HEK293T (cell line): ENCODE measurements around the gene RFX1.

Source experiments
- CTCF ChIA-PET: fragments of 350-600 bp; formaldehyde crosslinking; extraction: SDS; loops from one replicate; lab custom pipeline; 2021; ENCODE audit warnings: antibody characterized with exemption, inconsistent platforms; lab: Yijun Ruan, JAX
- POLR2A ChIA-PET: fragments of 350-600 bp; formaldehyde crosslinking; extraction: SDS; loops from one replicate; lab custom pipeline; 2020; ENCODE audit warnings: antibody characterized with exemption, inconsistent platforms; lab: Yijun Ruan, JAX
- DNase-seq: peaks from one replicate; pipeline ENCODE4 v3.0.0; 2012; ENCODE audit warnings: mixed read lengths; ENCODE audit errors: extremely low spot score
- ARNT ChIP-seq: fragments of 450-650 bp; IDR thresholded peaks from 2 replicates; pipeline ENCODE4 v1.6.1; 2017; ENCODE audit warnings: mild to moderate bottlenecking
- BHLHE40 ChIP-seq: fragments of 450-650 bp; IDR thresholded peaks from 2 replicates; pipeline ENCODE4 v1.6.1; 2016; ENCODE audit warnings: mild to moderate bottlenecking, moderate library complexity, borderline replicate concordance
- CTBP1 ChIP-seq: fragments of 450-650 bp; IDR thresholded peaks from 2 replicates; pipeline ENCODE4 v1.6.1; 2016; ENCODE audit warnings: borderline replicate concordance
- ELF4 ChIP-seq: fragments of 450-650 bp; IDR thresholded peaks from 2 replicates; pipeline ENCODE4 v1.6.1; 2017; ENCODE audit warnings: antibody characterized with exemption
- FOXA1 ChIP-seq: fragments of 450-650 bp; IDR thresholded peaks from 2 replicates; pipeline ENCODE4 v1.6.1; 2016; ENCODE audit warnings: mild to moderate bottlenecking
- FOXK2 ChIP-seq: fragments of 450-650 bp; IDR thresholded peaks from 2 replicates; pipeline ENCODE4 v1.6.1; 2016; ENCODE audit warnings: mild to moderate bottlenecking
- FOXM1 ChIP-seq: fragments of 450-650 bp; IDR thresholded peaks from 2 replicates; pipeline ENCODE4 v1.6.1; 2017; ENCODE audit warnings: mild to moderate bottlenecking, borderline replicate concordance
- HDGF ChIP-seq: fragments of 450-650 bp; IDR thresholded peaks from 2 replicates; pipeline ENCODE4 v1.6.1; 2017; ENCODE audit warnings: antibody characterized with exemption, borderline replicate concordance
- L3MBTL2 ChIP-seq: fragments of 450-650 bp; conservative IDR thresholded peaks from 2 replicates; pipeline ENCODE4 v1.6.1; 2016; ENCODE audit warnings: mild to moderate bottlenecking
- LEF1 ChIP-seq: fragments of 450-650 bp; IDR thresholded peaks from 2 replicates; pipeline ENCODE4 v1.6.1; 2017; ENCODE audit warnings: mild to moderate bottlenecking, borderline replicate concordance
- NFRKB ChIP-seq: fragments of 450-650 bp; IDR thresholded peaks from 2 replicates; pipeline ENCODE4 v1.6.1; 2016; ENCODE audit warnings: mild to moderate bottlenecking, moderate library complexity
- PKNOX1 ChIP-seq: fragments of 450-650 bp; IDR thresholded peaks from 2 replicates; pipeline ENCODE4 v1.6.1; 2016
- SP1 ChIP-seq: fragments of 450-650 bp; IDR thresholded peaks from 2 replicates; pipeline ENCODE4 v1.6.1; 2017
- SUZ12 ChIP-seq: fragments of 450-650 bp; IDR thresholded peaks from 2 replicates; pipeline ENCODE4 v1.6.1; 2016; ENCODE audit warnings: mild to moderate bottlenecking
- TARDBP ChIP-seq: fragments of 450-650 bp; IDR thresholded peaks from 2 replicates; pipeline ENCODE4 v1.6.1; 2016
- ZNF384 ChIP-seq: fragments of 450-650 bp; IDR thresholded peaks from 2 replicates; pipeline ENCODE4 v1.6.1; 2016

The RFX1 gene

GRCh38 chr19:13987101-13987890 lies 18.8 kb downstream of the RFX1 start:
- CTCF ChIA-PET = no interaction called here

GRCh38 chr19:13986348-13986904 lies 19.7 kb downstream of the RFX1 start:
- DNase-seq = no peak
- POLR2A ChIA-PET = no interaction called here
- CTCF ChIA-PET = no interaction called here
- TF ChIP-seq FOXK2 (no peak), ARNT (no peak), SP1 (no peak), ZNF384 (no peak), LEF1 (no peak), BHLHE40 (no peak), SUZ12 (no peak), FOXM1 (no peak), HDGF (no peak), CTBP1 (no peak), NFRKB (no peak), ELF4 (no peak)

More at GRCh38 chr19:13987101-13987890, 18.8 kb downstream of the RFX1 start:
- POLR2A ChIA-PET = interaction anchor here (0.9 kb wide), 1 partner anchor 10 kb away, joined by 3 read pairs; no protein-coding TSS in a partner anchor
- DNase-seq = no peak
- TF ChIP-seq LEF1 (no peak), HDGF (no peak), ZNF384 (no peak), FOXA1 (no peak), SUZ12 (no peak), ARNT (no peak), NFRKB (no peak), L3MBTL2 (no peak), ELF4 (no peak), TARDBP (no peak)

- CTCF ChIA-PET = no interaction called here
- no peak for DNase-seq
These were observed 20.3 kb downstream of the RFX1 start for GRCh38 chr19:13985771-13986347.

GRCh38 chr19:13984875-13985741 lies 21.0 kb downstream of the RFX1 start:
- CTCF ChIA-PET = interaction anchor here (0.6 kb wide), 1 partner anchor 87 kb away, joined by 5 read pairs; no protein-coding TSS in a partner anchor

More at GRCh38 chr19:13985771-13986347, 20.3 kb downstream of the RFX1 start:
- POLR2A ChIA-PET = no interaction called here
- no peak for TF ChIP-seq L3MBTL2
- TF ChIP-seq FOXK2 = no peak
- no peak for TF ChIP-seq PKNOX1
- TF ChIP-seq TARDBP = no peak
- TF ChIP-seq LEF1 = no peak
- TF ChIP-seq HDGF = no peak
- TF ChIP-seq BHLHE40 = no peak
- TF ChIP-seq CTBP1 = no peak
- TF ChIP-seq SP1 = no peak
- no peak for TF ChIP-seq FOXM1
- TF ChIP-seq ZNF384 = no peak
- TF ChIP-seq ARNT = no peak
- TF ChIP-seq NFRKB = no peak
- TF ChIP-seq FOXA1 = no peak
- no peak for TF ChIP-seq ELF4
- no peak for TF ChIP-seq SUZ12

More at GRCh38 chr19:13984875-13985741, 21.0 kb downstream of the RFX1 start:
- POLR2A ChIA-PET = no interaction called here
- TF ChIP-seq LEF1 = no peak
- TF ChIP-seq TARDBP = no peak
- no peak for TF ChIP-seq FOXM1
- TF ChIP-seq ZNF384 = no peak
- TF ChIP-seq SP1 = no peak
- TF ChIP-seq FOXA1 = no peak
- TF ChIP-seq BHLHE40 = no peak
- TF ChIP-seq SUZ12 = no peak
- TF ChIP-seq PKNOX1 = no peak
- no peak for TF ChIP-seq NFRKB
- TF ChIP-seq ARNT = no peak
- TF ChIP-seq HDGF = no peak
- no peak for TF ChIP-seq FOXK2
- TF ChIP-seq CTBP1 = no peak
- no peak for TF ChIP-seq L3MBTL2
- DNase-seq = no peak
